ENCODE results near the gene KRT78. TPM values are rescaled to one million over a fixed set of nuclear protein-coding genes. Genes with fewer than 3 reads are reported as not detected.

Gene KRT78
- total RNA-seq, 1 experiment from 2014 or later = not detected

DNA sequence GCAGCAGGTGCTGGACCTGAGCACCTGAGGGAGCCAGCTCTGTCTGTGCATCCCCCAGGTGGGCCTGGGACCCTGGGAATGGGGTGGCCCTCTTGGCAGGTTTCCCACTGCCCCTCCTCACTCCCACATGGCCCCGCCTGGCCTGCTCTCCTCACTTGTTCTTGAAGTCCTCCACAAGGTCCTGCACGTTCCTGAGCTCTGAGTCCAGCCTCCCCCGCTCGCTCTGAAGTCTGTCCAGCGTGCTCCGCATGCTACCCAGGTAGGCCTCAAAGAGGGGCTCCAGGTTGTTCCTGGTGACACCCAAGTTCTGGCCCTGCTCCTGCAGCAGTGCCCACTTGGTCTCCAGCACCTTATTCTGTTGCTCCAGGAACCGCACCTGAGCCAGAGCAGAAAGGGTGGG, 17.5 kb downstream of the KRT78 start:
- DNase-seq (ENCODE audit: low read depth) = no peak
- in situ Hi-C loops (cut with HindIII; ENCODE audit: low pct_unique_long_range_greater_than_20kb, low sequenced_read_pairs) = no loop called here

DNA sequence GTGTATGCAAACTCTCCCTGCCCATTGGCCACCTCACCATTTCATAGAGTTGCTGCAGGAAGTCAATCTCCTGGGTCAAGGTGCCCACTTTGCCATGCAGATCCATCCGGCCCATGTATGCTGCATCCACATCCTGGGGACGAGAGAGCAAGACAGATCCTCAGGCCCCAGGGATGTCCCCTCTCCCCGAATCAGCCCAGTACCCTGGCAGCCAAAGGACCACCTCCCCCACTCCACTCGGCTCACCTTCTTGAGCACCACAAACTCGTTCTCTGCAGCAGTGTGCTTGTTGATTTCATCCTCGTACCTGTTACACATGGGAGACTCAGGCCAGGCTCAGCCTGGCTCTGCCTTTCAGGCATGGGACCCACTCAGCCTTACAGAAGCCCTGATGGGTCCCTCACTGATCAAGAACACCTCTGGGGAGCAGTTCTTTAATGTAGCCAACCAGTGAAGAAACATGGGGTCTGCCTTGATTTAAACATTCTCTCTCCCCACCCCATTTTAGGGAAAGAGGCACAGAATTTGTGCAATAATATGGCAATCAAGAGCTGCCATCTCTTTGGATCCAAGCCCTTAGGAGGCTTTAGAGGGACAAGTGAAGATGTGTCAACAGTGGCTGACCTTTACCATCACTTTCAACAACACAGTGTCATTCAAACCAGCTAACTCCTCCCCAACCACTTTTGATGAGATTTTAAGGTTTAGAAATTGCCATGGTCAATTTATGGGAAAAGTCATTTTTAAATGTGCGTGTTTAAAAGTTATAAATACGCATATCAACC, 18.6 kb downstream of the KRT78 start:
- in situ Hi-C loops (cut with HindIII; ENCODE audit: low pct_unique_long_range_greater_than_20kb, low sequenced_read_pairs) = no loop called here
- no peak for DNase-seq (ENCODE audit: low read depth)

GRCh38 chr12:52828591-52829021, 20.2 kb downstream of the KRT78 start:
- no peak for DNase-seq (ENCODE audit: low read depth)
- in situ Hi-C loops (cut with HindIII; ENCODE audit: low pct_unique_long_range_greater_than_20kb, low sequenced_read_pairs) = no loop called here

DNA sequence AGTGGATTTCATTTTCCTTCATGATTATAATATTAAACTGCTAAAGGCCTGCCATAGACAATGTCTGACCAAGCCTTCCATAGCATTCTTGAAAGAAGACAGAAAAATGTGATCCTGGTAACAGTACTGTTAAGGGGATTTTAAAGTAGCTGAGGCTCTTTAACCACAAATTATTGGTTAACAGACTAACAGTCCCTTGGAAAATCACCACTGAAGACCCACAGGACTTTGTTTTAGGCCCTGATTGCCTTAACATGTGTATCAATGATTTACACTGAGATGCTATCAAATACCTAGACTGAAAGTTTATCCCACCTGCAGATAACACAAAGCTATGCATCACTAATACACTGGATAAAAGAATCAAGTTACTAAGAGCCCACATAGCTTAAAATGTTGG, 20.6 kb downstream of the KRT78 start:
- in situ Hi-C loops (cut with HindIII; ENCODE audit: low pct_unique_long_range_greater_than_20kb, low sequenced_read_pairs) = no loop called here
- no peak for DNase-seq (ENCODE audit: low read depth)

DNA sequence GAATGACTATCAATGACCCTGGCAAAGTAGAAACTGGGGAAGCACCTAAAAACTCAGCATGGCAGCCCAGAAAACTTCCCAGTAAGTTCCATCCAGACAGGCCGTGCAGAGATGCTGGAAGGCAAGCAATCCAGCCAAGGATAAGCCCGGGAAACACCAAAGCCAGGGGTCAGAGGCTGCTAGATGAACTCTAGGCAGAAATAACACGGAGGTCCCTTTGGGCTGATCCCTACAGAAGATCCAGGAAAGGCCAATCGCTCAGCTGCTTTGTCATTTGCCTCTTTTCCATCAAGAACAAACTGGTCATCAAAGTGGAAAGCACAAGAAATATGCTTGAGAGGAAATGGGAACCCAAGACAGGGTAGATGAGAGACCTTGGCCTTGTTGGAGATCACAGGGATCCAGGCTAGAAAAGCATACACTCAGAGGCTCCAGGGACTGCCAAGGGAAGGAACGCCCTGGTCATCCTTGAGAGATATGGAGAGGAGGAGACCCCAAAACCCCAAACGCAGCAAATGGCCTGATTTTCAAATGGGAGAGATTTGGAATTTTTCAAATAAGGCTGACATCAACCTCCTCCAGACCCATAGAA, 21.2 kb downstream of the KRT78 start:
- no peak for DNase-seq (ENCODE audit: low read depth)

DNA sequence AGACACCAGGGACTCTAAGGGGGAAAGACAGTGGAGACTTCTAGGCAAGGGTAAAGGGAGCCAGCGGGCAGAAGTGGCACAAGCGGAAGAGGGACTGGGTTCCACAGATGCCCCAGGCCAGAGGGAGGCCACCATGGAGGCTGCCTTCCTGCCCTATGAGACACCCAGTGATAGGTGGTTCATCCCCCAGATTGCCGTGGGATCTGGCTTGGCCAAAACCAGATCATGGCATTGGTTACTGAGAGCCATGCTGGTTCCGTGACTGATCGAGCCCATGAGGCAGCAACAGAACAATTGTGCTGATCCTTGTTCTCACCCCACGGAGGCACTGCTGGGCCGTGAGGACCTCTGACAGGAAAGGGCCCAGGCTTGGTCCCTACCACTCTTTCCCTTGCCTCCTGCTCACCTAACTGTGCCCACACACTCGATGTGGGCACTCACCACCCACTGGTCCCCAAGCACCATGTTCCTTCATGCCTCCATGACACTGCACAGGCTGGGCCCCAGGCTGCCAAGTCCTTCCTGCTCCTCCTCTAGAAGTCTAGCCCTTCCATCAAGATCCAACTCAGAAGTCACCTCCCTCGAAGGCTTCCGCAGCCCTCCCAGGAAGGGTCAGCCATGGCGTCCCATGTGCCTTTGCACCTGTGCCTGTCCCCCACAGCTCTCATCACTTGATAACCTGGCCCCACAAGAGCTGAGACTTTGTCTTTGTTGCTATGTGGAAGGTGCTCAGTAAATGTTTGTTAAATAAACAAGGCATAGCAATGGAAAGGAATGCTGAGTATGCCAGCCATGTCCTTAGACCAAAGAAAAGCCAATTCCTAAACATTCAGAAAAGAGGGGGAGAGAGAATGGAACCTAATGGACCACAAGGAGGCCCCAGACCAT, 21.9 kb downstream of the KRT78 start:
- DNase-seq (ENCODE audit: low read depth) = peak; percentile 57
- in situ Hi-C loops (cut with HindIII; ENCODE audit: low pct_unique_long_range_greater_than_20kb, low sequenced_read_pairs) = no loop called here

More for the DNA sequence above, 21.2 kb downstream of the KRT78 start:
- in situ Hi-C loops (cut with HindIII; ENCODE audit: low pct_unique_long_range_greater_than_20kb, low sequenced_read_pairs) = no loop called here

GRCh38 chr12:52825961-52826360, 22.8 kb downstream of the KRT78 start:
- DNase-seq (ENCODE audit: low read depth) = no peak
- in situ Hi-C loops (cut with HindIII; ENCODE audit: low pct_unique_long_range_greater_than_20kb, low sequenced_read_pairs) = no loop called here

GRCh38 chr12:52824741-52825410, 23.9 kb downstream of the KRT78 start:
- DNase-seq (ENCODE audit: low read depth) = no peak
- in situ Hi-C loops (cut with HindIII; ENCODE audit: low pct_unique_long_range_greater_than_20kb, low sequenced_read_pairs) = no loop called here

- no peak for DNase-seq (ENCODE audit: low read depth)
- in situ Hi-C loops (cut with HindIII; ENCODE audit: low pct_unique_long_range_greater_than_20kb, low sequenced_read_pairs) = no loop called here
These were observed 24.9 kb downstream of the KRT78 start for GRCh38 chr12:52823761-52824450.

- no peak for DNase-seq (ENCODE audit: low read depth)
These were observed 25.9 kb downstream of the KRT78 start for GRCh38 chr12:52822771-52823510.

DNA sequence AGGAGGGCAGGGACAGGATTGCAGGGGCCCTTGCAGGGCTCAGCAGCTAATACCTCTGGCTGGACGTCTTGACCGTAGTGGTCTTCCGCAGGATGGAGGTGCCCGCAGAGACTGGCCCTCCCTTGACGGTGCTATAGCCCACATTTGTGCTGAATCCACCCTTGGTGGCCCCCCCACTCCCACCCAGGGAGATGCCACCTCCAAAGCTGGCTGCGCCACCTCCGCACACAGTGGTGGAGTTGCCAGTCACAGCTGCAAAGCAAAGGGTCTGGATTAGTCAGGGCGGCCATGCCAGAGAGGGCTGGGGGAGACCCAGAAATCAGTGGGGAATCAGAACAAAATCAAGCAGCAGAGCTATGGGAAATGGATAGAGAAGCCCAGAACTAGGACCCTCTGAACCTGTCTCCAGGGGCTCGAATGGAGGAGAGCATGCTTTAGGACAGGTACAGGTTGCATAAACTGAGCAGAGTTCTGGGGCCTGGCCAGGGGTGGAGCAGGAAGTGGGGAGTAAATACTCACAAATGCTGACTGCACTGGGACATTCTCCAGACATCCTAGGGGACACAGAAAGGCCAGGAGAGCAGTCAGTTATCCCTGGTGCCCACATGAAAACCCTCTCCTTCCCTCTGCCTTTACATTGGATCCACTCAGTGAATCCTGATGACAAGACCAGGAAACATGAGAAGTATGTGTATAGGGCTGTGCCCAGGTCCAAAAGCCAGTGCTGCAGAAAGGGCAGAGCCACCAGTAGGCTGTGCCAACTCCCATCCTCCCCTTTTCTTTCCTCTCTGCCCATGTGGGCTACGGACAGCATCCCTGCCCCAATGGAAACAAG, 26.8 kb downstream of the KRT78 start:
- DNase-seq (ENCODE audit: low read depth) = no peak

More at GRCh38 chr12:52822771-52823510, 25.9 kb downstream of the KRT78 start:
- in situ Hi-C loops (cut with HindIII; ENCODE audit: low pct_unique_long_range_greater_than_20kb, low sequenced_read_pairs) = no loop called here

GRCh38 chr12:52821071-52821730, 27.6 kb downstream of the KRT78 start:
- in situ Hi-C loops (cut with HindIII; ENCODE audit: low pct_unique_long_range_greater_than_20kb, low sequenced_read_pairs) = no loop called here
- DNase-seq (ENCODE audit: low read depth) = no peak

More for the DNA sequence above, 26.8 kb downstream of the KRT78 start:
- in situ Hi-C loops (cut with HindIII; ENCODE audit: low pct_unique_long_range_greater_than_20kb, low sequenced_read_pairs) = no loop called here

GRCh38 chr12:52820521-52820920, 28.3 kb downstream of the KRT78 start:
- DNase-seq (ENCODE audit: low read depth) = no peak
- in situ Hi-C loops (cut with HindIII; ENCODE audit: low pct_unique_long_range_greater_than_20kb, low sequenced_read_pairs) = no loop called here

GRCh38 chr12:52819731-52820510, 28.9 kb downstream of the KRT78 start:
- in situ Hi-C loops (cut with HindIII; ENCODE audit: low pct_unique_long_range_greater_than_20kb, low sequenced_read_pairs) = no loop called here
- no peak for DNase-seq (ENCODE audit: low read depth)

GRCh38 chr12:52818887-52819420, 29.8 kb downstream of the KRT78 start:
- in situ Hi-C loops (cut with HindIII; ENCODE audit: low pct_unique_long_range_greater_than_20kb, low sequenced_read_pairs) = no loop called here
- no peak for DNase-seq (ENCODE audit: low read depth)
